Measurements from ENCODE around the gene UBTD1.

The UBTD1 gene

DNA sequence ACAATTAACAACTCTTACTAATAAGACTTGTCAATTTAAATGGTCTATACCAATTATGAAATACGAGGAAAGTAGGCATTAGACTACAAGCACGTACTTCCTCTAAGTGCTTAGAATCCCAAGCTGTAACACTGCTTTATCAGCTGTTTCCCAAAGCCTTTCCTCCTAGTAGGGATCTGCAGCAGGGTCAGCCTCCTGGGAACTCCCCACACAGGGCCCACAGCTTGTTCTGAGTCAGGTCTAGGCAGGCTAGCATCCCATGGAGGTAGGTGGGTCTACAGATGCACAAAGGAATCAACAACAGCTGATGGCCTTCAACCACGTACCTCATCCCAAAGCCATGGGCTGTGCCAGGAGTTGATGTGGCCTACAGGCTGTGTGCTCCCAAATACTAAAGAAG is 15.2 kb upstream of the UBTD1 start:
- DNase-seq (ENCODE audit: low read depth): no peak

GRCh38 chr10:97483921-97484320 is 14.8 kb upstream of the UBTD1 start:
- DNase-seq (ENCODE audit: low read depth): no peak

- DNase-seq (ENCODE audit: low read depth): no peak
These were observed 13.0 kb upstream of the UBTD1 start for GRCh38 chr10:97485647-97486281.

GRCh38 chr10:97490592-97490991 is 8.1 kb upstream of the UBTD1 start:
- DNase-seq (ENCODE audit: low read depth): no peak

DNA sequence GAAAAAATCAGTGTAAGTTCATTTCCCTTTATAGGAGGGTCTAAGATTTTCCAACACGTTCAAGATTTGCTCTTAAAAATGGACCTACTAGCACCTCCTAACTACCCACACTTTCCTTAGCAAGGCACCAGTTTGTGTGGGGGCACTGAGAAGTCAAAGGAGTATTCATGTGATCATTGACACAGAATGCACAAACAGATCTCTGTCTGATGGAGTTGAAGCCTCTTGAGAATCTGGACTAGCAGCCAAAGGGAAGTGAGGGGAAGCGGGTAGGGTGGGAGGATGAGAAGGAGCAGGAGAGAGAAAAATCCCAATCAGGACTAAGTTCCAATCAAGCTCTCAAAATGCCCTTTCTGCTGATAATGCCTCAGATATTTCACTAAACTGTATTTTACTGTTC is 4.6 kb upstream of the UBTD1 start:
- DNase-seq (ENCODE audit: low read depth): no peak

- DNase-seq (ENCODE audit: low read depth): no peak
These were observed 3.7 kb upstream of the UBTD1 start for GRCh38 chr10:97494863-97495506.

DNA sequence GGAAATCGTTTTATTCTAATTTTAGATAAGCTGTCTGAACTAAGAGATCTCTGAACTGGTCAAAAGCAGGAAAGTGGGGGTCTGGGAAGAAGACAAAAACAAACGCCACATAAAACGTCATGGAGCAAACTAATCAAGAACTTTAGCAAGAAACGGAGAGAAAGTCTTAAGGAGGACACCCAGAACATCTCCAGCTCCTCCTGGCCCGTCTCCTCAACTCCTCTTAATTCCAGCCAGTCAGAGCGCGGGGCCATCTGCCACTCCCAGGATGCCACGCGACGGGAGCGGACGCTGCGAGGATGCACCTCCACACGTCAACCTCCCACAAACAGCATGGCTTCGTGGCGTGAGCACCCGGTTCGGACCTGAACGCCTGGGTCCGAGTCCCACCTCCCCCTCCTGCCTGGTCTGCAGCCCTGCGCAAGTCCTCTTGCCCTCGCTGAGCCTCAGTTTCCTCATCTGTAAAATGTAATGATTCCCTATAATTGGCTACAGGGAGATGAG is 1.1 kb upstream of the UBTD1 start:
- peak; percentile 43 for DNase-seq (ENCODE audit: low read depth)

DNA sequence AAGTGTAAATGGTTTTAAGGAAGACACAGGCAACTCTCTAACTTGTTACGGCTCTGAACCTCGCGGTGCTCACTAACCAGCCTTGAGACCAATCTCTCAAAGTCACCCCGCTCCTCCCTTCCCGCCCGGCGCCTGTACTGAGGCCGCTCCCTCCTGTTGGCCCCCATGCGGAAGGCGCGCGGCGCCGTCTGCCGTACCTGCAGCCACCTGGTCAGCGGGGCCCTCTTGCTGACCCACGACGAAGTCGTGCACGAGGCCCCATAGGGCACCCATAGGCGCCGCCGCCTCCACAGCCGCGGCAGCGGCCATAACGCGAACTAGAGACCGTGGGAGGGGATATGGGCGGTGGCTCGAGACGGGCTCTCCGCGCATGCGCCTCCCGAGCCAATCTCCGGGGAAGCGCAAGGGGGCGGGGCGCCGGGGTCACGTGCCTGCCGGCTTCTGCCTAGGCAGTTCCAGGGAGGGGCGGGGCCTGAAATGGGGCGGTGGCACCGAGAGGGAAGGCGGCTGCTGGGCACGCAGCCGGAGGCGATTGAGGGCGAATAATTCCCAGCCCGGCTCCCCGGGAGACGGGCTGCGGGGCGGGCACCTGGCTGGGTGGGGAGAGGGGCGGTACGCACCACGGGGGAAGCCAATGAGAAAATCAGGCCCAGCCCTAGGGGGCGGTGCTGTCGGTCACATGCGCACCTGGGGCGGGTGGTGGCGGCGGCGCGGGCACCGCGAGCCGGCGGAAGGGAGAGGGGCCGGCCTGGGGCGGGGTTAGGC is 466 bp upstream of the UBTD1 start, which contains the start of gene MMS19:
MMS19 (minus strand) TSS at position 347 of the 765 bp plus-strand sequence; CDS start at position 309, 38 bp downstream.
- DNase-seq (ENCODE audit: low read depth): peak; percentile 100

DNA sequence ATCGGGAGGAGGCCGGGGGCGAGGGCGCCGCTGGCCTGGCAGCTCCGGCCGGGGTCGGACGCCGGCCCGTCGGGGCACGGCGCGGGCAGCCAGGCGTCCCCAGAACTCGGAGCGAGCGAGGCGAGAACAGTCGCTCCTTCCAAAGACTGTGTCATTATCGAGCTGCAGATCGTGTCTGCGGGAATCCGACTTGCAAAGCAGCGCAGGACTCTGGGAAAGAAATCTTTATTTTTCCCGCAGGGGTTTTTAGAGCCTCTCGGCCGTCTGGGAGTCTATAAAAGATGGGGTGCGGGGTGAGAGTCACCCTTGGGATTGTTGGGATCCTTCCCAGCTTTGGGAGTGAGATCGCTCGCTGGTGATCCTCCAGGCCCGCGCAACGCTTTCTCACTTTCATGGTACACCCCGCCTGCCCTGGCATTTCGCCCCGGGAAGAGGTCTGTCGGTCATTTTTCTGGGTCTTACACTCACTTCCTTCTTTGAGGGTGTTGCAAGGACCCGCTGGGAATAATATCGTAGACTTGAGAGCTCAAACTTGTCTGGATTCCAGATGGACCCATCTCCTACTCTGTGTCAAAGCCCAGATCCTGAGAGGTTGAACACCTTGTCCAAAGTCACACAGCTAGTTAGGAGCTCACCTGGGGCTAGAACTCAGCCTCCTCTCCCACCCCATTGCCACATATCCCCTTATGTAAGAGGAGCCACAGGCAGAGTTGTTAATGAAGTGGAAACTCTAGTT is 1.0 kb downstream of the UBTD1 start:
- DNase-seq (ENCODE audit: low read depth): no peak

- no peak for DNase-seq (ENCODE audit: low read depth)
These were observed 1.5 kb downstream of the UBTD1 start for GRCh38 chr10:97500297-97500575.

- DNase-seq (ENCODE audit: low read depth): no peak
These were observed 4.2 kb downstream of the UBTD1 start for GRCh38 chr10:97502916-97503315.

- DNase-seq (ENCODE audit: low read depth): no peak
These were observed 4.7 kb downstream of the UBTD1 start for GRCh38 chr10:97503406-97503805.

DNA sequence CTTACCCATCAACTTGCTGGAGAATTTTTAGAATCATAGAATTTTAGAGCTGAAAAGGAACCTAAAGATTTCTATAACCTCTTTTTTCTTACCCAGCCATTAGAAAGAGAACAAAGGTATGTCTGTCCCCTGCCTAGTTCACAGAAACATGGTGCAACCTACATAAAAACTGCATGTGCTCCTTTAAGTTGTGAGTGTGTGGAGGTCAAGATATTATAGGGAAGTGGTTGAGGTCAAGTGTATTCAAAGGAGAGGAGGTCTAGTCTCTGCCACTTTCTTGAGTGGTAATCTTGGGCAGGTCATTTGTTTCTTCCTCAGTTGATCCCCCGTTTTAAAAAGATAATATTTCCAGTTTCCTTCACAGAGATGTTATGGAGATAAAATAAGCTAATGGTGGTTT is 6.4 kb downstream of the UBTD1 start:
- DNase-seq (ENCODE audit: low read depth): no peak

GRCh38 chr10:97506199-97506991 is 7.7 kb downstream of the UBTD1 start:
- no peak for DNase-seq (ENCODE audit: low read depth)

GRCh38 chr10:97508342-97508741 is 9.6 kb downstream of the UBTD1 start:
- DNase-seq (ENCODE audit: low read depth): no peak

- no peak for DNase-seq (ENCODE audit: low read depth)
These were observed 10.5 kb downstream of the UBTD1 start for GRCh38 chr10:97509120-97509680.

DNA sequence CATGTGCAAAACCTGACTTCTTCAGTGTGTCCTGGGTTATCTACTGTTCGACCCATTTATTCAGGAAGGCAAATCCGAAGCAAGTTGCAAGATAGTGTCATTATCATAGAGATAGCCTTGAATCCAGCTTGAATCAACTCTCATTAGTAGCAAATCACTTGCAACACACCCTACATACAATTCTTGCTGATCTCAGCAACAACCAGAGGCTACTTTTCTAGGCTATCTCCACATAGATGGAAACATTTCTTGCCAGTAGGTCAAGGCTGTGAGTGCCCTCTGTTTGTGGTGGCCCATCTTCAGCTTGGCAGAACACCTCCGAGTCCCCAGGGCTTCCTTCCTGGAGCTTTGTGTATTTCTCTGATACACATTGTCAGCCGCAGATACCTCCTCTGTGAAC is 12.0 kb downstream of the UBTD1 start:
- no peak for DNase-seq (ENCODE audit: low read depth)

GRCh38 chr10:97511711-97512440 is 13.2 kb downstream of the UBTD1 start:
- no peak for DNase-seq (ENCODE audit: low read depth)

GRCh38 chr10:97512993-97513392 is 14.3 kb downstream of the UBTD1 start:
- no peak for DNase-seq (ENCODE audit: low read depth)

GRCh38 chr10:97514344-97514743 is 15.6 kb downstream of the UBTD1 start:
- no peak for DNase-seq (ENCODE audit: low read depth)

All from stimulated activated CD8-positive, alpha-beta memory T cell treated with anti-CD3 and anti-CD28 coated beads, Interleukin-12 subunit alpha, Interleukin-12 subunit beta, amount 100 ng/mL, for 4 hours (primary cell).